Heart right ventricle (tissue), 16 donors: ENCODE measurements around the gene OR6C4. TPM values are rescaled to one million over a fixed set of nuclear protein-coding genes. Genes with fewer than 3 reads are reported as not detected.

Experiments used
- ATAC-seq, 8 donors: fragments of 200-7000 bp; cut with Tn5 transposase; one replicate each; pipeline ENCODE4 v1.9.1; 2020; ENCODE audit warnings: mild to moderate bottlenecking in 8 of 8, moderate library complexity in 8 of 8, moderate number of reproducible peaks in 1 of 8
- DNase-seq, 2 donors: peaks; one replicate each; pipeline ENCODE4 v3.0.0-alpha.2; 2020
- H3K27ac ChIP-seq, 10 donors: fragments of 200-600 bp; sonication (generic) in 2 of 10; one replicate each; pipeline versions ENCODE4 v1.5.0 to v1.8.0; 2020 to 2022; ENCODE audit warnings: mild to moderate bottlenecking in 3 of 10
- H3K27me3 ChIP-seq, 7 donors: fragments of 200-600 bp; one replicate each; pipeline ENCODE4 v1.8.0; 2021 to 2022; ENCODE audit warnings: mild to moderate bottlenecking in 2 of 7
- H3K36me3 ChIP-seq, 9 donors: fragments of 200-600 bp; sonication (generic) in 1 of 9; one replicate each; pipeline versions ENCODE4 v1.5.0 to v1.8.0; 2020 to 2022; ENCODE audit warnings: mild to moderate bottlenecking in 2 of 9
- H3K4me1 ChIP-seq, 9 donors: fragments of 200-600 bp; sonication (generic) in 1 of 9; one replicate each; pipeline versions ENCODE4 v1.5.0 to v1.8.0; 2020 to 2022; ENCODE audit warnings: mild to moderate bottlenecking in 4 of 9
- H3K4me3 ChIP-seq, 10 donors: fragments of 200-600 bp; sonication (generic) in 2 of 10; one replicate each; pipeline versions ENCODE4 v1.5.0 to v1.8.0; 2020 to 2022; ENCODE audit warnings: mild to moderate bottlenecking in 7 of 10, moderate library complexity in 2 of 10
- H3K9me3 ChIP-seq, 11 donors: fragments of 200-600 bp in 10 of 11; sonication (generic) in 2 of 11; one replicate each; pipeline versions ENCODE4 v1.5.0 to v1.8.0; 2013 to 2022; ENCODE audit warnings: mild to moderate bottlenecking in 2 of 11, control low read depth in 1 of 11, moderate library complexity in 1 of 11
- CTCF ChIP-seq, 9 donors: fragments of 200-600 bp; sonication (generic) in 2 of 9; IDR thresholded peaks; one replicate each; pipeline versions ENCODE4 v1.5.0 to v1.8.0; 2021 to 2022; ENCODE audit warnings: antibody characterized with exemption in 9 of 9, mild to moderate bottlenecking in 5 of 9, moderate library complexity in 1 of 9
- WGBS, 2 donors: extraction: QIAGEN DNeasy Blood & Tissue Kit; methylation state at CpG; one replicate each; pipeline ENCODE4 v1.1.7; 2013; ENCODE audit warnings: inconsistent platforms in 1 of 2; 5-methylcytosine and 5-hydroxymethylcytosine counted together
- intact Hi-C, 10 donors: fragments of 100-400 bp; cut with DNase I; formaldehyde crosslinking; loops; one replicate each; pipeline versions ENCODE4 v1.11.1 to v1.14.2; 2022
- long read RNA-seq, 3 donors: library from polyadenylated mRNA; unstranded; transcript quantifications; one replicate each; pipeline ENCODE4 v2.0.0, GENCODE V29; 2020 to 2021
- polyA plus RNA-seq, 2 donors: library from polyadenylated mRNA; stranded (reverse); fragments of 200-250 nt; gene quantifications; one replicate each; pipeline ENCODE4 v1.2.3, GENCODE V29; 2013
- total RNA-seq, 10 donors: library from RNA; stranded (reverse); fragmentation: NEBNext Ultra II Directional in 3 of 10; extraction: Animal tissue kit (Norgen Biotek cat#: 25700) in 3 of 10; gene quantifications; one replicate each; pipeline versions ENCODE4 v1.2.1 to v1.2.4, GENCODE V29; 2021 to 2023
- donor health status: Arrhythmogenic right ventricular cardiomyopathy.
- donor health status: ischemic (EF 13 %, LVEDD 7.1; RV severe dilation, severe dysfunction).
- donor health status: healthy with polysubstance abuse.
- donor health status: DM: no; HTN: yes; CAD: no.
- donor health status: DM: no; HTN: no; CAD: no.
- donor health status: ischemic (EF 25% LVEDD 6.9; RV normal size, moderate dysfunction).
- donor health status: ischemic (EF 25% LVEDD 5.7; RV mildly dilated, moderate dysfunction).
- donor health status: healthy.
- donor health status: DM: yes; HTN: yes; CAD: no.
- donor health status: Ischemic cardiomyopathy.
- donor health status: ischemic (EF 35%, LVEDD 5.7; RV mildly dilated, moderate dysfunction).
- donor health status: nonischemic (EF 11% LVEDD 7.7; RV severe dilation, severe dysfunction).
- donor health status: DM: yes; HTN: yes; CAD: no.
- donor health status: PGD.
- donor health status: ischemic (EF 29% LVEDD 5.4; RV normal size, mild dysfunction).
- donor health status: nonischemic (EF 23%, LVEDD 6.1; RV moderate dilation, normal function).

Gene OR6C4
- total RNA-seq, result not detected
- polyA plus RNA-seq, result not detected
- long read RNA-seq, donor 1, result 0 reads
- long read RNA-seq, donor 2, result 0 reads
- long read RNA-seq, donor 3, result 0 reads

GRCh38 chr12:55549302-55549701, at the start of gene OR6C4:
OR6C4 (plus strand) TSS chr12:55549602; CDS start chr12:55551227, 1,625 bp downstream.
- DNase-seq, result no peak
- Histone ChIP-seq H3K4me1 (no peaks in the 10 kb centered on the region), H3K27ac (no peak within 1 kb of the TSS), H3K9me3 (peaks cover 0 to 8% (median 0%) of the 10 kb centered on the region in 11 donors), H3K36me3 (no peaks in the 10 kb centered on the region), H3K27me3 (no peaks in the 10 kb centered on the region), H3K4me3 (no peak within 1 kb of the TSS)
- no peak for TF ChIP-seq CTCF (IDR thresholded peaks at IDR 0.05)
- intact Hi-C loops, result no loop called here
- ATAC-seq, result no peak
- 30 to 33% methylated on average over 2 of the region's 2 CpGs for WGBS, 2 donors

DNA sequence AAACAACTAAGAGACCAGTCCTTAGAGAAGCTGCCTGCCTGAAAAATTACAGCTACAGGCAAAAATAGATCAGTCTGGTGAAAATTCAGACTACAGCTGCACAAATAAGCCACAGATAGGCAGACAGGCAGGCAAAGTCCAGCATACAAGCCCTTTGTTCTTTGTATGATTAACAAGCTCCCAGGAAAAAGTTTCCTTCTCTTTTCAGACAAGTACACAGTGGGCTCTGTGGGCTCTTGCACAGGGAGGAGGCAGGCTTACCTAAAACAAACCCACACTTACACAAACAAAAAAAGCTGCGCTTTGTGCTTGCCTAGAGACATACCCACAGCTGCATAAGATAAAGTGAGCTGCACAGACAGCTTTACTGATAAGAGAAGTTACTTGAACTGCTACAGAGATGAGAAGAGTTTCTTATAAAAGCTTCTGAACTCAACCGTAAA, 49.6 kb upstream of the OR6C4 start:
- H3K9me3 ChIP-seq, result peaks cover 0 to 3% (median 0%) of the 10 kb centered on the region in 11 donors
- WGBS, 2 donors, result 5 to 14% methylated on average over 2 of the region's 2 CpGs
- no peak overlapping the region for H3K4me3 ChIP-seq
- no peak overlapping the region for H3K27ac ChIP-seq
- ATAC-seq, result no peak
- H3K36me3 ChIP-seq, result no peaks in the 10 kb centered on the region
- no peak for DNase-seq
- TF ChIP-seq CTCF (IDR thresholded peaks at IDR 0.05), result no peak
- no peaks in the 10 kb centered on the region for H3K4me1 ChIP-seq
- no peaks in the 10 kb centered on the region for H3K27me3 ChIP-seq
- intact Hi-C loops, result no loop called here

DNA sequence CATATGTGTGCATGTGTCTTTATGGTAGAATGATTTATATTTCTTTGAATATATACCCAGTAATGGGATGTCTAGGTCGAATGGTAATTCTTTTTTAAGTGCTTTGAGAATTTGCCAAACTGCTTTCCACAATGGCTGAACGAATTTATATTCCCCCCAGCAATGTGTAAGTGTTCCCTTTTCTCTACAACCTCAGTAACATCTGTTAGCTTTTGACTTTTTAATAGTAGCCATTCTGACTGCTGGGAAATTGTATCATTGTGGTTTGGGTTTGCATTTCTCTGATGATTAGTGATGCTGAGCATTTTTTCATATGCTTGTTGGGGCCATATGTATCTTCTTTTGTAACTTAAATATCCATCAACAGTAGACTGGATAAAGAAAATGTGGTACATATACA, 47.8 kb upstream of the OR6C4 start:
- ATAC-seq (no peak), DNase-seq (no peak)
- no peak for TF ChIP-seq CTCF (IDR thresholded peaks at IDR 0.05)
- Histone ChIP-seq H3K36me3 (no peaks in the 10 kb centered on the region), H3K27me3 (no peaks in the 10 kb centered on the region), H3K27ac (no peak overlapping the region), H3K4me3 (no peak overlapping the region), H3K9me3 (peaks cover 0 to 7% (median 0%) of the 10 kb centered on the region in 11 donors), H3K4me1 (no peaks in the 10 kb centered on the region)
- 36 to 45% methylated on average over 2 of the region's 2 CpGs for WGBS, 2 donors
- intact Hi-C loops, result no loop called here

- no peak for TF ChIP-seq CTCF (IDR thresholded peaks at IDR 0.05)
Observed at GRCh38 chr12:55515696-55516095, 33.7 kb upstream of the OR6C4 start.

More at GRCh38 chr12:55515696-55516095, 33.7 kb upstream of the OR6C4 start:
- ATAC-seq, result no peak
- Histone ChIP-seq H3K36me3 (no peaks in the 10 kb centered on the region), H3K4me1 (no peaks in the 10 kb centered on the region), H3K4me3 (no peak overlapping the region), H3K27ac (no peak overlapping the region), H3K27me3 (no peaks in the 10 kb centered on the region), H3K9me3 (peaks cover 0 to 12% (median 0%) of the 10 kb centered on the region in 11 donors)
- no peak for DNase-seq
- WGBS, 2 donors, result 53 to 60% methylated on average over 1 of the region's 1 CpG
- intact Hi-C loops, result no loop called here
